Measurements from ENCODE around the gene LETMD1.
A peak's percentile ranks its signal among the peaks of the same experiment; 100 is the strongest.
"Not testable (repeated sequence)": the region's sequence is repeated elsewhere in the genome, so short reads cannot be mapped to it uniquely, and the experiment has no call there.

LETMD1 gene

GRCh38 chr12:51077930-51078329, 29.8 kb downstream of the LETMD1 start:
- no peak for DNase-seq (ENCODE audit: low spot score)

- DNase-seq (ENCODE audit: low spot score), result not testable (repeated sequence)
These were observed 30.2 kb downstream of the LETMD1 start for GRCh38 chr12:51078346-51078745.

- not testable (repeated sequence) for DNase-seq (ENCODE audit: low spot score)
These were observed 30.7 kb downstream of the LETMD1 start for GRCh38 chr12:51078866-51079265.

GRCh38 chr12:51080136-51080535, 32.0 kb downstream of the LETMD1 start:
- no peak for DNase-seq (ENCODE audit: low spot score)

- DNase-seq (ENCODE audit: low spot score), result no peak
These were observed 33.3 kb downstream of the LETMD1 start for GRCh38 chr12:51081421-51081820.

GRCh38 chr12:51082561-51083125, 34.5 kb downstream of the LETMD1 start:
- DNase-seq (ENCODE audit: low spot score), result no peak

- peak; percentile 99 for DNase-seq (ENCODE audit: low spot score)
These were observed 35.2 kb downstream of the LETMD1 start, which contains the start of gene CSRNP2 for GRCh38 chr12:51083126-51083833. Gene CSRNP2, minus strand, starts transcription at chr12:51083596. Its CDS starts 7,035 bp downstream, at chr12:51076561.

GRCh38 chr12:51085757-51086156, 37.6 kb downstream of the LETMD1 start:
- DNase-seq (ENCODE audit: low spot score), result no peak

- no peak for DNase-seq (ENCODE audit: low spot score)
These were observed 38.8 kb downstream of the LETMD1 start for GRCh38 chr12:51086933-51087332.

GRCh38 chr12:51087818-51088217, 39.7 kb downstream of the LETMD1 start:
- DNase-seq (ENCODE audit: low spot score), result no peak

- DNase-seq (ENCODE audit: low spot score), result no peak
These were observed 42.6 kb downstream of the LETMD1 start for GRCh38 chr12:51090705-51091229.

GRCh38 chr12:51098611-51099010, 50.5 kb downstream of the LETMD1 start:
- no peak for DNase-seq (ENCODE audit: low spot score)

- DNase-seq (ENCODE audit: low spot score), result no peak
These were observed 55.9 kb downstream of the LETMD1 start for GRCh38 chr12:51103977-51104376.

GRCh38 chr12:51108136-51108535, 60.0 kb downstream of the LETMD1 start:
- DNase-seq (ENCODE audit: low spot score), result no peak
